Skeletal muscle tissue (tissue), 4 donors: ENCODE measurements around the gene PDPR. TPM values are rescaled to one million over a fixed set of nuclear protein-coding genes. Genes with fewer than 3 reads are reported as not detected.
"Not testable (repeated sequence)": the region's sequence is repeated elsewhere in the genome, so short reads cannot be mapped to it uniquely, and the experiment has no call there.

Experiments
- H3K27ac ChIP-seq: one replicate; pipeline ENCODE4 v1.7.0; 2013; ENCODE audit warnings: mild to moderate bottlenecking, low read depth, low read length, inconsistent platforms
- H3K27me3 ChIP-seq, 3 donors: one replicate each; pipeline ENCODE4 v1.7.0; 2013; ENCODE audit warnings: low read length in 3 of 3; ENCODE audit not compliant: control insufficient read depth in 3 of 3, insufficient read depth in 3 of 3
- H3K36me3 ChIP-seq, 3 donors: one replicate each; pipeline ENCODE4 v1.7.0; 2013; ENCODE audit warnings: low read length in 3 of 3; ENCODE audit not compliant: control insufficient read depth in 3 of 3, insufficient read depth in 3 of 3
- H3K4me1 ChIP-seq, 3 donors: one replicate each; pipeline ENCODE4 v1.7.0; 2013; ENCODE audit warnings: low read length in 3 of 3, mild to moderate bottlenecking in 3 of 3; ENCODE audit not compliant: control insufficient read depth in 3 of 3, insufficient read depth in 3 of 3
- H3K4me3 ChIP-seq, 3 donors: one replicate each; pipeline ENCODE4 v1.7.0; 2013; ENCODE audit warnings: low read length in 3 of 3
- H3K9ac ChIP-seq, 3 donors: one replicate each; pipeline ENCODE4 v1.7.0; 2013; ENCODE audit warnings: low read length in 3 of 3, mild to moderate bottlenecking in 3 of 3, moderate library complexity in 2 of 3, low read depth in 1 of 3
- H3K9me3 ChIP-seq, 3 donors: one replicate each; pipeline ENCODE4 v1.7.0; 2013; ENCODE audit warnings: low read length in 3 of 3; ENCODE audit not compliant: control insufficient read depth in 3 of 3
- total RNA-seq: library from RNA; depleted of rRNA; stranded (reverse); fragments of >200 nt; gene quantifications from one replicate; pipeline ENCODE4 v1.2.3, GENCODE V29; 2014
- donor health status: Osteomylitis.

PDPR gene
- total RNA-seq, 1 donor from 2014 or later: 16.2 TPM

- H3K4me1 ChIP-seq, H3K9me3 ChIP-seq, H3K27me3 ChIP-seq, H3K27ac ChIP-seq, H3K4me3 ChIP-seq, H3K9ac ChIP-seq, H3K36me3 ChIP-seq: not testable (repeated sequence)
Observed at GRCh38 chr16:70089289-70089688, 24.8 kb upstream of the PDPR start.

GRCh38 chr16:70091104-70091503 lies 23.0 kb upstream of the PDPR start:
- H3K36me3 ChIP-seq, H3K4me1 ChIP-seq, H3K27me3 ChIP-seq, H3K9me3 ChIP-seq, H3K27ac ChIP-seq, H3K4me3 ChIP-seq, H3K9ac ChIP-seq: not testable (repeated sequence)

- H3K9ac ChIP-seq, H3K36me3 ChIP-seq, H3K27ac ChIP-seq, H3K4me3 ChIP-seq, H3K9me3 ChIP-seq, H3K27me3 ChIP-seq, H3K4me1 ChIP-seq: not testable (repeated sequence)
Observed at GRCh38 chr16:70094096-70094495, 20.0 kb upstream of the PDPR start.

GRCh38 chr16:70109583-70110279 lies 4.4 kb upstream of the PDPR start:
- H3K4me1 ChIP-seq, H3K27ac ChIP-seq, H3K27me3 ChIP-seq, H3K9ac ChIP-seq, H3K9me3 ChIP-seq, H3K36me3 ChIP-seq, H3K4me3 ChIP-seq: not testable (repeated sequence)

- H3K9me3 ChIP-seq, H3K4me1 ChIP-seq, H3K27me3 ChIP-seq, H3K9ac ChIP-seq, H3K27ac ChIP-seq, H3K36me3 ChIP-seq, H3K4me3 ChIP-seq: not testable (repeated sequence)
Observed at GRCh38 chr16:70112162-70112561, 2.0 kb upstream of the PDPR start.

- not testable (repeated sequence) for H3K36me3 ChIP-seq, H3K4me1 ChIP-seq, H3K27me3 ChIP-seq, H3K9me3 ChIP-seq
- Histone ChIP-seq H3K9ac (peak overlapping the region in 2 of 3 donors; percentile 53 to 74), H3K4me3 (peak overlapping the region; percentile 43 to 54 (median 49)), H3K27ac (peak overlapping the region; percentile 85)
Observed at GRCh38 chr16:70113599-70113981, 542 bp upstream of the PDPR start.

- not testable (repeated sequence) for H3K9ac ChIP-seq, H3K4me3 ChIP-seq, H3K4me1 ChIP-seq, H3K9me3 ChIP-seq, H3K27ac ChIP-seq, H3K27me3 ChIP-seq
- H3K36me3 ChIP-seq: peaks cover 3 to 14% (median 7%) of the 10 kb centered on the region in 3 donors
Observed at GRCh38 chr16:70118354-70118753, 4.2 kb downstream of the PDPR start.

GRCh38 chr16:70118776-70119175 lies 4.6 kb downstream of the PDPR start:
- H3K4me3 ChIP-seq, H3K4me1 ChIP-seq, H3K27ac ChIP-seq, H3K27me3 ChIP-seq, H3K9ac ChIP-seq, H3K9me3 ChIP-seq: not testable (repeated sequence)
- peaks cover 3 to 18% (median 7%) of the 10 kb centered on the region in 3 donors for H3K36me3 ChIP-seq

- peaks cover 3 to 23% (median 7%) of the 10 kb centered on the region in 3 donors for H3K36me3 ChIP-seq
- not testable (repeated sequence) for H3K9ac ChIP-seq
Observed at GRCh38 chr16:70120398-70120797, 6.3 kb downstream of the PDPR start.

GRCh38 chr16:70123822-70124221 lies 9.7 kb downstream of the PDPR start:
- not testable (repeated sequence) for H3K27me3 ChIP-seq, H3K9me3 ChIP-seq, H3K4me1 ChIP-seq, H3K27ac ChIP-seq, H3K9ac ChIP-seq, H3K4me3 ChIP-seq
- H3K36me3 ChIP-seq: peaks cover 4 to 37% (median 7%) of the 10 kb centered on the region in 3 donors

More at GRCh38 chr16:70120398-70120797, 6.3 kb downstream of the PDPR start:
- H3K27me3 ChIP-seq, H3K4me3 ChIP-seq, H3K27ac ChIP-seq, H3K4me1 ChIP-seq, H3K9me3 ChIP-seq: not testable (repeated sequence)
